Measurements from ENCODE around the gene KRTAP10-12. TPM values are rescaled to one million over a fixed set of nuclear protein-coding genes. Genes with fewer than 3 reads are reported as not detected.

Gene KRTAP10-12
- polyA plus RNA-seq, 1 donor from 2014 or later = not detected

GRCh38 chr21:44671911-44672310 is 25.1 kb upstream of the KRTAP10-12 start:
- Histone ChIP-seq H3K9ac (ENCODE audit: low read length) (no peak overlapping the region), H4K20me1 (ENCODE audit: insufficient read depth) (no peaks in the 10 kb centered on the region), H3K79me2 (replicated peaks; ENCODE audit: insufficient read depth, low read length) (no peaks in the 10 kb centered on the region), H3K36me3 (ENCODE audit: insufficient read depth, low read length) (no peaks in the 10 kb centered on the region), H3K4me2 (ENCODE audit: low read length) (no peak overlapping the region), H3F3A (ENCODE audit: insufficient read depth, low read length, poor library complexity, severe bottlenecking) (no peaks in the 10 kb centered on the region), H2AFZ (ENCODE audit: low read depth, low read length) (no peak overlapping the region), H3K27ac (ENCODE audit: low read length) (no peak overlapping the region), H3K9me2 (ENCODE audit: insufficient read depth, low read length) (no peaks in the 10 kb centered on the region), H3K9me3 (ENCODE audit: low read length) (peaks cover 4% of the 10 kb centered on the region), H3K27me3 (ENCODE audit: insufficient read depth, low read depth, low read length) (no peaks in the 10 kb centered on the region), H3K4me3 (ENCODE audit: low read length) (no peak overlapping the region)
- no peak for TF ChIP-seq MXI1 (conservative IDR thresholded peaks at IDR 0.05; ENCODE audit: poor library complexity, severe bottlenecking)
- no peak for TF ChIP-seq RAD21 (conservative IDR thresholded peaks at IDR 0.05)
- no peak for TF ChIP-seq TAF1 (IDR thresholded peaks at IDR 0.05; ENCODE audit: low read depth)
- TF ChIP-seq CTCF (IDR thresholded peaks at IDR 0.05; ENCODE audit: poor library complexity, severe bottlenecking) = no peak
- TF ChIP-seq REST (IDR thresholded peaks at IDR 0.05; ENCODE audit: borderline replicate concordance) = no peak
- TF ChIP-seq SMC3 (conservative IDR thresholded peaks at IDR 0.05; ENCODE audit: poor library complexity) = no peak
- no peak for TF ChIP-seq EZH2 (IDR thresholded peaks at IDR 0.05; ENCODE audit: borderline replicate concordance, insufficient read depth, low read length, poor library complexity, severe bottlenecking)
- TF ChIP-seq POLR2AphosphoS5 (IDR thresholded peaks at IDR 0.05) = no peak
- no peak for TF ChIP-seq EP300 (conservative IDR thresholded peaks at IDR 0.05; ENCODE audit: poor library complexity, severe bottlenecking)

GRCh38 chr21:44677881-44678280 is 19.1 kb upstream of the KRTAP10-12 start:
- H3K4me3 ChIP-seq (ENCODE audit: low read length) = no peak overlapping the region
- H3K27ac ChIP-seq (ENCODE audit: low read length) = no peak overlapping the region
- H3K9me2 ChIP-seq (ENCODE audit: insufficient read depth, low read length) = no peaks in the 10 kb centered on the region
- H3K36me3 ChIP-seq (ENCODE audit: insufficient read depth, low read length) = no peaks in the 10 kb centered on the region
- H3K27me3 ChIP-seq (ENCODE audit: insufficient read depth, low read depth, low read length) = no peaks in the 10 kb centered on the region
- H2AFZ ChIP-seq (ENCODE audit: low read depth, low read length) = no peak overlapping the region
- H3F3A ChIP-seq (ENCODE audit: insufficient read depth, low read length, poor library complexity, severe bottlenecking) = no peaks in the 10 kb centered on the region
- TF ChIP-seq POLR2AphosphoS5 (IDR thresholded peaks at IDR 0.05) = no peak
- TF ChIP-seq TAF1 (IDR thresholded peaks at IDR 0.05; ENCODE audit: low read depth) = no peak
- TF ChIP-seq MXI1 (conservative IDR thresholded peaks at IDR 0.05; ENCODE audit: poor library complexity, severe bottlenecking) = no peak
- no peak for TF ChIP-seq CTCF (IDR thresholded peaks at IDR 0.05; ENCODE audit: poor library complexity, severe bottlenecking)
- TF ChIP-seq REST (IDR thresholded peaks at IDR 0.05; ENCODE audit: borderline replicate concordance) = no peak
- no peak for TF ChIP-seq EP300 (conservative IDR thresholded peaks at IDR 0.05; ENCODE audit: poor library complexity, severe bottlenecking)
- H3K4me2 ChIP-seq (ENCODE audit: low read length) = no peak overlapping the region
- no peaks in the 10 kb centered on the region for H3K9me3 ChIP-seq (ENCODE audit: low read length)
- H3K79me2 ChIP-seq (replicated peaks; ENCODE audit: insufficient read depth, low read length) = no peaks in the 10 kb centered on the region
- no peak overlapping the region for H3K9ac ChIP-seq (ENCODE audit: low read length)
- H4K20me1 ChIP-seq (ENCODE audit: insufficient read depth) = no peaks in the 10 kb centered on the region

Measured in neural cell (in vitro differentiated cells).